Endothelial cell of umbilical vein (primary cell): Measurements from ENCODE around the gene SCTR. TPM values are rescaled to one million over a fixed set of nuclear protein-coding genes. Genes with fewer than 3 reads are reported as not detected.

Source experiments
- BruUV-seq: library from RNA; stranded (reverse); fragments of 400-500 nt; replicated peaks from 2 replicates; lab custom pipeline; 2021; lab: Mats Ljungman, UMichigan
- CTCF ChIA-PET: fragments of 300-600, 350-600 bp; sonication (Branson Sonifier 250); formaldehyde crosslinking; loops from one replicate; lab custom pipeline; 2021; ENCODE audit warnings: antibody characterized with exemption, inconsistent platforms; lab: Charles Lee
- POLR2A ChIA-PET: fragments of 300-600, 350-600 bp; sonication (Branson Sonifier 250); formaldehyde crosslinking; loops from one replicate; lab custom pipeline; 2021; ENCODE audit warnings: antibody characterized with exemption, inconsistent platforms; lab: Charles Lee
- DNase-seq: peaks from one replicate; pipeline ENCODE4 v3.0.0-alpha.2; 2011; ENCODE audit warnings: low read depth, low spot score
- FAIRE-seq: peaks from 2 replicates; lab custom pipeline; 2011; peaks lifted over from hg19 to GRCh38; lab: Jason Lieb, UNC
- H2AFZ ChIP-seq: 2 replicates; pipeline ENCODE4 v1.6.0; 2012; ENCODE audit warnings: low read depth, low read length, control low read depth, inconsistent platforms
- H3K27ac ChIP-seq: 2 replicates; pipeline ENCODE4 v1.5.1; 2011; ENCODE audit warnings: low read depth, mild to moderate bottlenecking, control low read depth, low read length, moderate library complexity; ENCODE audit not compliant: insufficient read depth
- H3K27me3 ChIP-seq, 2 experiments: 2 replicates each; pipeline versions ENCODE4 v1.6.0 to v1.6.1; 2011; ENCODE audit warnings: low read length in 2 of 2, mixed read lengths in 1 of 2; ENCODE audit not compliant: control insufficient read depth in 2 of 2, insufficient read depth in 2 of 2
- H3K36me3 ChIP-seq, 2 experiments: 2 replicates in 1 of 2; 3 replicates in 1 of 2; pipeline ENCODE4 v1.5.1; 2011; ENCODE audit warnings: low read length in 2 of 2, mild to moderate bottlenecking in 1 of 2, moderate library complexity in 1 of 2; ENCODE audit not compliant: control insufficient read depth in 2 of 2, insufficient read depth in 2 of 2; ENCODE audit errors: extremely low read depth in 1 of 2
- H3K4me1 ChIP-seq: 3 replicates; pipeline ENCODE4 v1.5.1; 2011; ENCODE audit warnings: mild to moderate bottlenecking, low read length; ENCODE audit not compliant: control insufficient read depth, insufficient read depth; ENCODE audit errors: extremely low read depth
- H3K4me2 ChIP-seq: 2 replicates; pipeline ENCODE4 v1.6.1; 2011; ENCODE audit warnings: low read length, control low read depth, mixed read lengths; ENCODE audit not compliant: insufficient read depth
- H3K4me3 ChIP-seq, 3 experiments: fragments of 200-600 bp in 1 of 3; sonication (generic), shearing (Covaris generic) in 1 of 3; replicated peaks in 1 of 3; 2 replicates each; pipeline ENCODE4 v1.5.1; 2011 to 2016; ENCODE audit warnings: control low read depth in 3 of 3, low read length in 3 of 3, mild to moderate bottlenecking in 2 of 3, inconsistent platforms in 1 of 3, low read depth in 1 of 3, moderate library complexity in 1 of 3; ENCODE audit not compliant: insufficient read depth in 1 of 3
- H3K79me2 ChIP-seq: 2 replicates; pipeline ENCODE4 v1.6.0; 2012; ENCODE audit warnings: low read length, inconsistent platforms; ENCODE audit not compliant: control insufficient read depth, insufficient read depth
- H3K9ac ChIP-seq: replicated peaks from 2 replicates; pipeline ENCODE3; 2011; ENCODE audit warnings: low read length, control low read depth; ENCODE audit not compliant: insufficient read depth; ENCODE audit errors: extremely low read depth
- H3K9me1 ChIP-seq: replicated peaks from 3 replicates; pipeline ENCODE4 v1.6.0; 2011; ENCODE audit warnings: mild to moderate bottlenecking, low read length; ENCODE audit not compliant: control insufficient read depth, insufficient read depth; ENCODE audit errors: extremely low read depth
- H3K9me3 ChIP-seq: replicated peaks from 2 replicates; pipeline ENCODE4 v1.5.1; 2012; ENCODE audit warnings: low read length, inconsistent platforms; ENCODE audit not compliant: control insufficient read depth, insufficient read depth
- H4K20me1 ChIP-seq: replicated peaks from 2 replicates; pipeline ENCODE3; 2011; ENCODE audit warnings: mild to moderate bottlenecking, low read length; ENCODE audit not compliant: control insufficient read depth, insufficient read depth; ENCODE audit errors: extremely low read depth
- EZH2 ChIP-seq: IDR thresholded peaks from 2 replicates; pipeline ENCODE4 v1.6.1; 2012; ENCODE audit warnings: borderline replicate concordance, low read depth, mild to moderate bottlenecking, moderate library complexity, low read length, inconsistent platforms; ENCODE audit not compliant: severe bottlenecking
- FOS ChIP-seq: IDR thresholded peaks from 2 replicates; pipeline ENCODE4 v1.6.1; 2011; ENCODE audit warnings: mild to moderate bottlenecking, low read length, moderate library complexity, borderline replicate concordance; ENCODE audit not compliant: insufficient read depth
- GATA2 ChIP-seq: IDR thresholded peaks from 2 replicates; pipeline ENCODE4 v1.7.0; 2011; ENCODE audit warnings: low read depth, mild to moderate bottlenecking, moderate library complexity, mixed read lengths, low read length; ENCODE audit not compliant: insufficient read length, insufficient read depth
- JUN ChIP-seq: IDR thresholded peaks from 2 replicates; pipeline ENCODE4 v1.6.1; 2011; ENCODE audit warnings: borderline replicate concordance, low read depth; ENCODE audit not compliant: insufficient read length, insufficient read depth
- MYC ChIP-seq: IDR thresholded peaks from one replicate; pipeline ENCODE4 v1.6.1; 2011; ENCODE audit warnings: mild to moderate bottlenecking, low read depth, low read length
- POLR2A ChIP-seq: IDR thresholded peaks from 2 replicates; pipeline ENCODE4 v1.6.1; 2012; ENCODE audit warnings: low read depth, mild to moderate bottlenecking, control low read depth, low read length
- POLR2AphosphoS5 ChIP-seq: IDR thresholded peaks from 2 replicates; pipeline ENCODE4 v1.6.1; 2012; ENCODE audit warnings: low read depth, mild to moderate bottlenecking, control low read depth, low read length, moderate library complexity; ENCODE audit not compliant: insufficient read depth
- dilution Hi-C: fragments of 300-500 bp; cut with MboI; formaldehyde crosslinking; loops from one replicate; pipeline ENCODE4 v1.15.0; 2019; ENCODE audit warnings: low sequenced_read_pairs; ENCODE audit not compliant: extremely low pct_ligation_motif_present
- intact Hi-C: fragments of 100-400 bp; cut with micrococcal nuclease; formaldehyde crosslinking; loops from one replicate; pipeline ENCODE4 v1.10.0; 2022
- polyA plus RNA-seq, 4 experiments: library from polyadenylated mRNA; depleted of rRNA in 3 of 4; stranded (reverse) in 3 of 4; unstranded in 1 of 4; fragments of >200 nt; gene quantifications; 2 replicates each; pipeline versions ENCODE4 v1.2.1 to v1.2.3, GENCODE V29; 2011 to 2012; ENCODE audit warnings: missing spikeins in 1 of 4
- total RNA-seq: library from RNA; stranded (reverse); gene quantifications from 2 replicates; pipeline ENCODE4 v1.2.3, GENCODE V29; 2021
- TF ChIP-seq, protein P1 (sequence below), 2 donors: IDR thresholded peaks; 1 replicate in 1 of 2; 2 replicates in 1 of 2; pipeline ENCODE4 v1.5.1; 2011; ENCODE audit warnings: low read length in 2 of 2, mild to moderate bottlenecking in 2 of 2, moderate library complexity in 2 of 2, control low read depth in 1 of 2, inconsistent platforms in 1 of 2, low read depth in 1 of 2; ENCODE audit not compliant: insufficient read depth in 1 of 2; ENCODE audit errors: extremely low read depth in 1 of 2
- TF ChIP-seq, protein P2 (sequence below): IDR thresholded peaks from 2 replicates; pipeline ENCODE4 v1.6.1; 2011; ENCODE audit not compliant: insufficient read depth, insufficient read length

Gene SCTR
- total and polyA plus RNA-seq, 2 donors (not counting 3 experiments of a cell fraction or from before 2014, with no cell fraction given): not detected

GRCh38 chr2:119442226-119442619 lies 82.1 kb downstream of the SCTR start:
- Histone ChIP-seq H3K4me2 (no peak overlapping the region), H3K9ac (no peak overlapping the region), H3K9me3 (no peaks in the 10 kb centered on the region), H3K36me3 (no peaks in the 10 kb centered on the region), H4K20me1 (no peaks in the 10 kb centered on the region), H2AFZ (no peak overlapping the region), H3K9me1 (no peaks in the 10 kb centered on the region), H3K4me1 (no peaks in the 10 kb centered on the region), H3K4me3 (no peak overlapping the region), H3K79me2 (no peaks in the 10 kb centered on the region), H3K27ac (no peak overlapping the region), H3K27me3 (peaks cover 0 to 2% of the 10 kb centered on the region in 2 experiments)
- no TSS peak for BruUV-seq
- ChIA-PET POLR2A (no interaction called here), CTCF (interaction anchor here (1.1 to 1.4 kb wide), 2 partner anchors 9 to 34 kb away, joined by 3 to 6 read pairs; no protein-coding TSS in a partner anchor)
- no peak for DNase-seq
- no peak for FAIRE-seq
- intact Hi-C loops: no loop called here
- dilution Hi-C loops: no loop called here
- TF ChIP-seq GATA2: no peak
- TF ChIP-seq, protein P1, sequence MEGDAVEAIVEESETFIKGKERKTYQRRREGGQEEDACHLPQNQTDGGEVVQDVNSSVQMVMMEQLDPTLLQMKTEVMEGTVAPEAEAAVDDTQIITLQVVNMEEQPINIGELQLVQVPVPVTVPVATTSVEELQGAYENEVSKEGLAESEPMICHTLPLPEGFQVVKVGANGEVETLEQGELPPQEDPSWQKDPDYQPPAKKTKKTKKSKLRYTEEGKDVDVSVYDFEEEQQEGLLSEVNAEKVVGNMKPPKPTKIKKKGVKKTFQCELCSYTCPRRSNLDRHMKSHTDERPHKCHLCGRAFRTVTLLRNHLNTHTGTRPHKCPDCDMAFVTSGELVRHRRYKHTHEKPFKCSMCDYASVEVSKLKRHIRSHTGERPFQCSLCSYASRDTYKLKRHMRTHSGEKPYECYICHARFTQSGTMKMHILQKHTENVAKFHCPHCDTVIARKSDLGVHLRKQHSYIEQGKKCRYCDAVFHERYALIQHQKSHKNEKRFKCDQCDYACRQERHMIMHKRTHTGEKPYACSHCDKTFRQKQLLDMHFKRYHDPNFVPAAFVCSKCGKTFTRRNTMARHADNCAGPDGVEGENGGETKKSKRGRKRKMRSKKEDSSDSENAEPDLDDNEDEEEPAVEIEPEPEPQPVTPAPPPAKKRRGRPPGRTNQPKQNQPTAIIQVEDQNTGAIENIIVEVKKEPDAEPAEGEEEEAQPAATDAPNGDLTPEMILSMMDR (IDR thresholded peaks at IDR 0.05; ENCODE audit: extremely low read depth in 1 of 2, insufficient read depth in 1 of 2, low read depth in 1 of 2, low read length in 2 of 2): no peak
- no peak for TF ChIP-seq FOS
- TF ChIP-seq POLR2AphosphoS5: no peak
- no peak for TF ChIP-seq EZH2
- no peak for TF ChIP-seq JUN
- no peak for TF ChIP-seq POLR2A
- TF ChIP-seq, protein P2, sequence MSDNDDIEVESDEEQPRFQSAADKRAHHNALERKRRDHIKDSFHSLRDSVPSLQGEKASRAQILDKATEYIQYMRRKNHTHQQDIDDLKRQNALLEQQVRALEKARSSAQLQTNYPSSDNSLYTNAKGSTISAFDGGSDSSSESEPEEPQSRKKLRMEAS: no peak
- no peak for TF ChIP-seq MYC
